ENCODE data around the gene RASA2.

The RASA2 gene, protein sequence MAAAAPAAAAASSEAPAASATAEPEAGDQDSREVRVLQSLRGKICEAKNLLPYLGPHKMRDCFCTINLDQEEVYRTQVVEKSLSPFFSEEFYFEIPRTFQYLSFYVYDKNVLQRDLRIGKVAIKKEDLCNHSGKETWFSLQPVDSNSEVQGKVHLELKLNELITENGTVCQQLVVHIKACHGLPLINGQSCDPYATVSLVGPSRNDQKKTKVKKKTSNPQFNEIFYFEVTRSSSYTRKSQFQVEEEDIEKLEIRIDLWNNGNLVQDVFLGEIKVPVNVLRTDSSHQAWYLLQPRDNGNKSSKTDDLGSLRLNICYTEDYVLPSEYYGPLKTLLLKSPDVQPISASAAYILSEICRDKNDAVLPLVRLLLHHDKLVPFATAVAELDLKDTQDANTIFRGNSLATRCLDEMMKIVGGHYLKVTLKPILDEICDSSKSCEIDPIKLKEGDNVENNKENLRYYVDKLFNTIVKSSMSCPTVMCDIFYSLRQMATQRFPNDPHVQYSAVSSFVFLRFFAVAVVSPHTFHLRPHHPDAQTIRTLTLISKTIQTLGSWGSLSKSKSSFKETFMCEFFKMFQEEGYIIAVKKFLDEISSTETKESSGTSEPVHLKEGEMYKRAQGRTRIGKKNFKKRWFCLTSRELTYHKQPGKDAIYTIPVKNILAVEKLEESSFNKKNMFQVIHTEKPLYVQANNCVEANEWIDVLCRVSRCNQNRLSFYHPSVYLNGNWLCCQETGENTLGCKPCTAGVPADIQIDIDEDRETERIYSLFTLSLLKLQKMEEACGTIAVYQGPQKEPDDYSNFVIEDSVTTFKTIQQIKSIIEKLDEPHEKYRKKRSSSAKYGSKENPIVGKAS

DNA sequence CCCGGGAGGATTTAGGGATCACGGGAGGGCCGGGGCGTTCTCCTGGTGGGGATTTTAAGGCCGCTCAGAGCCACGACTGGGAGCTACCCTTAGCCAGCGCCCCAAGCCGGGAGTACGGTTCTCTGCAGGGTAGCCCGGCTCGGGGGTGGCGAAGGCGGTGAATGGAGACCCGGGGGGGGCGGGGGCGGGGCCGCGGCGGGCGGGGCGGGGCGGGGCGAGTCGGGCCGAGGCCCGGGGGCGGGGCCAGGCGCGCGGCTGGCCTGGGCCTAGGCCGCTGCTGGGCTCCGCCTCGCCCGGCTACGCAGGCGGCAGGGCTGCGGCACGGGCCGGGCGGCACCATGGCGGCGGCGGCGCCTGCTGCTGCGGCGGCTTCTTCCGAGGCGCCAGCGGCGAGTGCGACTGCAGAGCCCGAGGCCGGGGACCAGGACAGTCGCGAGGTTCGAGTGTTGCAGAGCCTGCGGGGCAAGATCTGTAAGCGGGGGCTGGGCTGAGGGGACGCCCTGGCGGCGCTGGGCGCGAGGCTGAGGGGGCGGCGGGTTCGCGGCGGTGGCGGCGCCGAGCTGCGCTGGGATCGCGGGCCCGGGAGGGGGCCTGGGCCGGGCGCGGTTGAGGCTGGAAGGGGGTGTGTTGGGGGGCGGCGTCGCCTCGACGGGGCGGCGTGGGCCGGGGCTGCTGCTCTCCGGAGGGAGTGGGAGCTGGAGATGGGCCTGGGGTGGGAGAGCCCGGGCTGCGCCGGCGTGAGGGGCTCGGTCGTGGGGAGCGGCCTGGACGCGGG, at the start of gene RASA2:
TSS of gene RASA2 (plus strand) at position 282 of the 775 bp plus-strand sequence. CDS start at position 339, 57 bp downstream.
- TF ChIP-seq CTCF (IDR thresholded peaks at IDR 0.05; ENCODE audit: extremely low read depth, insufficient read depth, missing control alignments) = no peak
- DNase-seq (ENCODE audit: low spot score) = peak; percentile 93
- in situ Hi-C loops (cut with MboI; ENCODE audit: low pct_unique_long_range_greater_than_20kb, low sequenced_read_pairs, unreplicated experiment) = no loop called here

DNA sequence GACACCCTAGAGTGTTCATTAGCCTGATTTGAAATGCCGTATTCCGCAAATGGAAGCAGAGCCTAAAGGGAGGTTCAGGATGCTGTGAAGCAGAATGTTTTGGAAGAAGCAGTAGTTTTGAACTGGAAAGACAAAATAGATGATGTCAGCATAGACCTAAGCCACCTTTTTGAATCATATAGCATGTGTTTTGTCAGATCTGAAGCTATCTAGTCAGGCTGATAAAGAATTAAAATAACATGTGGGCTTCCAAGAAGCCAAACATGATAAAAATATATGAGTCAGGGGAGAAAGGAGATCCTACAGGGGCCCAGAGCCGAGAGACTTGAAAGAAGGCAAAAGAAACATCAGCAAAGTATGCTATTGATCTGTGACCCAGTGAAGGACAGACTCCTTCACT, 47.2 kb upstream of the RASA2 start:
- TF ChIP-seq CTCF (IDR thresholded peaks at IDR 0.05; ENCODE audit: extremely low read depth, insufficient read depth, missing control alignments) = no peak
- DNase-seq (ENCODE audit: low spot score) = no peak
- in situ Hi-C loops (cut with MboI; ENCODE audit: low pct_unique_long_range_greater_than_20kb, low sequenced_read_pairs, unreplicated experiment) = no loop called here

GRCh38 chr3:141440942-141441341, 45.9 kb upstream of the RASA2 start:
- no peak for TF ChIP-seq CTCF (IDR thresholded peaks at IDR 0.05; ENCODE audit: extremely low read depth, insufficient read depth, missing control alignments)
- in situ Hi-C loops (cut with MboI; ENCODE audit: low pct_unique_long_range_greater_than_20kb, low sequenced_read_pairs, unreplicated experiment) = no loop called here
- no peak for DNase-seq (ENCODE audit: low spot score)

DNA sequence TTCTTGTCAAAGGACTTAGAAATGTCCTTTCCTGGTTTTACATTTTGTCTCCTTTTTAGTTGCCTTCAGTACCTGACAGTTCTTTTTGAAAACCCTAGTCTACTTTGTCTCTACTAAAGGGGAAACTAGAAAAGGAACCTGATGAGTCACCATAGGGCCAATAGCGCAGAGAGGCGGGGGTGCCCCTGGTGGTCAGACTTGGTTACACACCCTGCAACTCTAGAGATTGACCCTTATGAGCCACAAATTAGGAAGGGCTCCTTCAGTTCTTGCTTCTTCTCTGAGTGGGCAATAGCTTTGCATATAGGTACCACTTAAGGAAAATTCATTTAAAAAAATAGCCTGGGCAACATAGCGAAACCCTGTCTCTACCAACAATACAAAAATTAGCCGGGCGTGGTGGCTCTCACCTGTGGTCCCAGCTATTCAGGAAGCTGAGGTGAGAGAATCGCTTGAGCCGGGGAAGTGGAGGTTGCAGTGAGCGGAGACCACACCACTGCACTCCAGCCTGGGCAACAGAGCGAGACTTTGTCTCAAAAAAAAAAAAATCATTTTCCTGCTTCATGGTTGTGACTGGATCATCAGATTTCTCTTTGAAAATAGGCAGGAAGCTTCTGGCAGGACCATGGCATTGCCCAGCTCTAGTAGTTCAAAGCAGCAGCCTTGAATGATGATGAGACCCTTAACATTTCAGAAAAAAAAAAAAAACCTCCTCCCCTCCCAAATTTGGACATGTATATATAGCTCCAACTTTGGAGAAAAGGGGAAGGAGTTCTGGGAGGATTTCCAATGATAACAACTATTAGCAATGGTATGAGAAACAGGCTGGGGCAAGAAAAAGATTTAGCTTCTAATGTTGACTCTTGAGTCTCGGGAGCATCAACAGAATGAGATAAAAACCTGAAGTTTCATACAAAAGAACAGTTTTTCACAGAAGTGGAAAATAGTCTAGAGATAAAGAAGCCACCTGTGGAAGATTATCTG, 45.2 kb upstream of the RASA2 start:
- in situ Hi-C loops (cut with MboI; ENCODE audit: low pct_unique_long_range_greater_than_20kb, low sequenced_read_pairs, unreplicated experiment) = no loop called here
- peak; percentile 79 for DNase-seq (ENCODE audit: low spot score)
- peak; percentile 74 for TF ChIP-seq CTCF (IDR thresholded peaks at IDR 0.05; ENCODE audit: extremely low read depth, insufficient read depth, missing control alignments)

DNA sequence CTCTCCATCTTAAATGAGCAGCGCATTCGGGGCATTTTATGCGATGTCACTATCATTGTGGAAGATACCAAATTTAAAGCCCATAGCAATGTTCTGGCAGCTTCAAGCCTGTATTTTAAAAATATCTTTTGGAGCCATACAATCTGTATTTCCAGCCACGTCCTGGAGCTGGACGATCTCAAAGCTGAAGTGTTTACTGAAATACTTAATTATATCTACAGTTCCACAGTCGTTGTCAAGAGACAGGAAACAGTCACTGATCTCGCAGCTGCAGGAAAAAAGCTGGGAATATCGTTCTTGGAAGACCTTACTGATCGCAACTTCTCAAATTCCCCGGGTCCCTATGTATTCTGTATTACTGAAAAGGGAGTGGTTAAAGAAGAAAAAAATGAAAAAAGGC, 44.4 kb upstream of the RASA2 start:
- in situ Hi-C loops (cut with MboI; ENCODE audit: low pct_unique_long_range_greater_than_20kb, low sequenced_read_pairs, unreplicated experiment) = no loop called here
- no peak for DNase-seq (ENCODE audit: low spot score)
- no peak for TF ChIP-seq CTCF (IDR thresholded peaks at IDR 0.05; ENCODE audit: extremely low read depth, insufficient read depth, missing control alignments)

Measured in GM13977 (cell line).